Panc1 (cell line): Measurements from ENCODE around the gene MAPK7.

Experiments used
- POLR2AphosphoS5 ChIP-seq: IDR thresholded peaks from 2 replicates; pipeline ENCODE4 v1.6.1; 2012; ENCODE audit warnings: mild to moderate bottlenecking, low read depth, low read length, moderate library complexity
- TF ChIP-seq, protein P1 (sequence below), 2 experiments: IDR thresholded peaks; 2 replicates each; pipeline ENCODE4 v1.6.1; 2011 to 2012; ENCODE audit warnings: low read depth in 2 of 2, control low read depth in 1 of 2, low read length in 1 of 2, mild to moderate bottlenecking in 1 of 2, moderate library complexity in 1 of 2; ENCODE audit not compliant: insufficient read depth in 1 of 2
- TF ChIP-seq, protein P2 (sequence below): fragments of 450-650 bp; IDR thresholded peaks from 2 replicates; pipeline ENCODE4 v1.5.1; 2017; ENCODE audit warnings: mild to moderate bottlenecking

- TF ChIP-seq, protein P1, sequence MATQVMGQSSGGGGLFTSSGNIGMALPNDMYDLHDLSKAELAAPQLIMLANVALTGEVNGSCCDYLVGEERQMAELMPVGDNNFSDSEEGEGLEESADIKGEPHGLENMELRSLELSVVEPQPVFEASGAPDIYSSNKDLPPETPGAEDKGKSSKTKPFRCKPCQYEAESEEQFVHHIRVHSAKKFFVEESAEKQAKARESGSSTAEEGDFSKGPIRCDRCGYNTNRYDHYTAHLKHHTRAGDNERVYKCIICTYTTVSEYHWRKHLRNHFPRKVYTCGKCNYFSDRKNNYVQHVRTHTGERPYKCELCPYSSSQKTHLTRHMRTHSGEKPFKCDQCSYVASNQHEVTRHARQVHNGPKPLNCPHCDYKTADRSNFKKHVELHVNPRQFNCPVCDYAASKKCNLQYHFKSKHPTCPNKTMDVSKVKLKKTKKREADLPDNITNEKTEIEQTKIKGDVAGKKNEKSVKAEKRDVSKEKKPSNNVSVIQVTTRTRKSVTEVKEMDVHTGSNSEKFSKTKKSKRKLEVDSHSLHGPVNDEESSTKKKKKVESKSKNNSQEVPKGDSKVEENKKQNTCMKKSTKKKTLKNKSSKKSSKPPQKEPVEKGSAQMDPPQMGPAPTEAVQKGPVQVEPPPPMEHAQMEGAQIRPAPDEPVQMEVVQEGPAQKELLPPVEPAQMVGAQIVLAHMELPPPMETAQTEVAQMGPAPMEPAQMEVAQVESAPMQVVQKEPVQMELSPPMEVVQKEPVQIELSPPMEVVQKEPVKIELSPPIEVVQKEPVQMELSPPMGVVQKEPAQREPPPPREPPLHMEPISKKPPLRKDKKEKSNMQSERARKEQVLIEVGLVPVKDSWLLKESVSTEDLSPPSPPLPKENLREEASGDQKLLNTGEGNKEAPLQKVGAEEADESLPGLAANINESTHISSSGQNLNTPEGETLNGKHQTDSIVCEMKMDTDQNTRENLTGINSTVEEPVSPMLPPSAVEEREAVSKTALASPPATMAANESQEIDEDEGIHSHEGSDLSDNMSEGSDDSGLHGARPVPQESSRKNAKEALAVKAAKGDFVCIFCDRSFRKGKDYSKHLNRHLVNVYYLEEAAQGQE (IDR thresholded peaks at IDR 0.05; ENCODE audit: insufficient read depth in 1 of 2, low read depth in 2 of 2, low read length in 1 of 2), result no peak
- TF ChIP-seq, protein P2, sequence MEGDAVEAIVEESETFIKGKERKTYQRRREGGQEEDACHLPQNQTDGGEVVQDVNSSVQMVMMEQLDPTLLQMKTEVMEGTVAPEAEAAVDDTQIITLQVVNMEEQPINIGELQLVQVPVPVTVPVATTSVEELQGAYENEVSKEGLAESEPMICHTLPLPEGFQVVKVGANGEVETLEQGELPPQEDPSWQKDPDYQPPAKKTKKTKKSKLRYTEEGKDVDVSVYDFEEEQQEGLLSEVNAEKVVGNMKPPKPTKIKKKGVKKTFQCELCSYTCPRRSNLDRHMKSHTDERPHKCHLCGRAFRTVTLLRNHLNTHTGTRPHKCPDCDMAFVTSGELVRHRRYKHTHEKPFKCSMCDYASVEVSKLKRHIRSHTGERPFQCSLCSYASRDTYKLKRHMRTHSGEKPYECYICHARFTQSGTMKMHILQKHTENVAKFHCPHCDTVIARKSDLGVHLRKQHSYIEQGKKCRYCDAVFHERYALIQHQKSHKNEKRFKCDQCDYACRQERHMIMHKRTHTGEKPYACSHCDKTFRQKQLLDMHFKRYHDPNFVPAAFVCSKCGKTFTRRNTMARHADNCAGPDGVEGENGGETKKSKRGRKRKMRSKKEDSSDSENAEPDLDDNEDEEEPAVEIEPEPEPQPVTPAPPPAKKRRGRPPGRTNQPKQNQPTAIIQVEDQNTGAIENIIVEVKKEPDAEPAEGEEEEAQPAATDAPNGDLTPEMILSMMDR, result no peak
- no peak for TF ChIP-seq POLR2AphosphoS5
Measured at GRCh38 chr17:19357761-19358160, 20.5 kb upstream of the MAPK7 start.
